Mesenchymal stem cell (in vitro differentiated cells and primary cell): ENCODE data around the gene TMEM151B.
"Not testable (repeated sequence)": the region's sequence is repeated elsewhere in the genome, so short reads cannot be mapped to it uniquely, and the experiment has no call there.

Experiments
- DNase-seq: peaks from one replicate; pipeline ENCODE4 v3.0.0-alpha.2; 2013
- H2AFZ ChIP-seq: one replicate; pipeline ENCODE4 v1.6.1; 2013; ENCODE audit warnings: low read depth, mild to moderate bottlenecking, control low read depth, inconsistent platforms, low read length, moderate library complexity
- H2AK5ac ChIP-seq: 2 replicates; pipeline ENCODE4 v1.6.1; 2013; ENCODE audit warnings: low read length, moderate library complexity, mild to moderate bottlenecking, inconsistent platforms; ENCODE audit not compliant: severe bottlenecking
- H2BK120ac ChIP-seq: one replicate; pipeline ENCODE4 v1.6.1; 2013; ENCODE audit warnings: low read depth, mild to moderate bottlenecking, inconsistent platforms, low read length, moderate library complexity
- H2BK12ac ChIP-seq, 2 experiments: one replicate each; pipeline ENCODE4 v1.6.1; 2013; ENCODE audit warnings: inconsistent platforms in 2 of 2, low read length in 2 of 2, mild to moderate bottlenecking in 2 of 2, moderate library complexity in 2 of 2, control low read depth in 1 of 2
- H2BK15ac ChIP-seq: one replicate; pipeline ENCODE4 v1.6.1; 2013; ENCODE audit warnings: mild to moderate bottlenecking, low read depth, inconsistent platforms; ENCODE audit not compliant: poor library complexity, severe bottlenecking
- H2BK5ac ChIP-seq: 2 replicates; pipeline ENCODE4 v1.6.1; 2013; ENCODE audit warnings: low read depth, mild to moderate bottlenecking, low read length, control low read depth, inconsistent platforms; ENCODE audit not compliant: poor library complexity, severe bottlenecking
- H3K14ac ChIP-seq, 2 experiments: one replicate each; pipeline ENCODE4 v1.6.1; 2013; ENCODE audit warnings: inconsistent platforms in 2 of 2, low read length in 2 of 2, control low read depth in 1 of 2, mild to moderate bottlenecking in 1 of 2, moderate library complexity in 1 of 2
- H3K18ac ChIP-seq, 2 experiments: one replicate each; pipeline ENCODE4 v1.6.1; 2013; ENCODE audit warnings: inconsistent platforms in 2 of 2, low read length in 2 of 2, control low read depth in 1 of 2, low read depth in 1 of 2, mild to moderate bottlenecking in 1 of 2
- H3K23ac ChIP-seq, 2 experiments: one replicate each; pipeline ENCODE4 v1.6.1; 2013; ENCODE audit warnings: inconsistent platforms in 2 of 2, low read length in 2 of 2, mild to moderate bottlenecking in 2 of 2, moderate library complexity in 2 of 2, control low read depth in 1 of 2
- H3K27ac ChIP-seq: 2 replicates; pipeline ENCODE4 v1.5.1; 2013; ENCODE audit warnings: mild to moderate bottlenecking, moderate library complexity, low read length, control low read depth, inconsistent platforms; ENCODE audit not compliant: poor library complexity, severe bottlenecking
- H3K27me3 ChIP-seq, 2 experiments: 2 replicates each; pipeline versions ENCODE4 v1.6.1 to v1.7.0; 2013; ENCODE audit warnings: low read length in 2 of 2, mild to moderate bottlenecking in 2 of 2, moderate library complexity in 2 of 2, control low read depth in 1 of 2, inconsistent platforms in 1 of 2; ENCODE audit not compliant: control insufficient read depth in 1 of 2, insufficient read depth in 1 of 2
- H3K36me3 ChIP-seq, 2 experiments: 2 replicates each; pipeline versions ENCODE4 v1.6.1 to v1.7.0; 2013; ENCODE audit warnings: low read length in 2 of 2, control low read depth in 1 of 2, inconsistent platforms in 1 of 2, low read depth in 1 of 2, mild to moderate bottlenecking in 1 of 2; ENCODE audit not compliant: insufficient read depth in 2 of 2, control insufficient read depth in 1 of 2
- H3K4ac ChIP-seq, 2 experiments: one replicate each; pipeline ENCODE4 v1.6.1; 2013; ENCODE audit warnings: inconsistent platforms in 2 of 2, low read length in 2 of 2, mild to moderate bottlenecking in 2 of 2, moderate library complexity in 2 of 2, control low read depth in 1 of 2, low read depth in 1 of 2
- H3K4me1 ChIP-seq: 2 replicates; pipeline ENCODE4 v1.6.1; 2013; ENCODE audit warnings: low read depth, low read length, control low read depth; ENCODE audit not compliant: control insufficient read depth, insufficient read depth
- H3K4me2 ChIP-seq: 2 replicates; pipeline ENCODE4 v1.6.1; 2013; ENCODE audit warnings: low read length, mild to moderate bottlenecking, inconsistent platforms; ENCODE audit not compliant: poor library complexity, severe bottlenecking
- H3K4me3 ChIP-seq, 2 experiments: 2 replicates each; pipeline versions ENCODE4 v1.5.1 to v1.7.0; 2013; ENCODE audit warnings: low read length in 2 of 2, mild to moderate bottlenecking in 2 of 2, control low read depth in 1 of 2, low read depth in 1 of 2; ENCODE audit not compliant: insufficient read depth in 1 of 2
- H3K79me1 ChIP-seq: replicated peaks from 2 replicates; pipeline ENCODE4 v1.6.1; 2013; ENCODE audit warnings: mild to moderate bottlenecking, control low read depth, low read length, inconsistent platforms; ENCODE audit not compliant: poor library complexity, severe bottlenecking
- H3K9ac ChIP-seq: 2 replicates; pipeline ENCODE4 v1.7.0; 2013; ENCODE audit warnings: mild to moderate bottlenecking, low read length, moderate library complexity
- H3K9me3 ChIP-seq: 2 replicates; pipeline ENCODE4 v1.7.0; 2013; ENCODE audit warnings: mild to moderate bottlenecking, low read length; ENCODE audit not compliant: control insufficient read depth
- H4K8ac ChIP-seq: one replicate; pipeline ENCODE4 v1.6.1; 2013; ENCODE audit warnings: inconsistent platforms, mild to moderate bottlenecking, low read length, moderate library complexity
- H4K91ac ChIP-seq: one replicate; pipeline ENCODE4 v1.6.1; 2013; ENCODE audit warnings: mild to moderate bottlenecking, low read length, inconsistent platforms
- WGBS: methylation state at CpG from one replicate; pipeline ENCODE4 v1.1.7; 2013; ENCODE audit warnings: mixed read lengths; 5-methylcytosine and 5-hydroxymethylcytosine counted together

The TMEM151B gene

GRCh38 chr6:44342489-44342888, 72.2 kb downstream of the TMEM151B start, which contains the start of gene SPATS1:
SPATS1 (plus strand) TSS chr6:44342650; CDS start chr6:44343096, 446 bp downstream.
- Histone ChIP-seq H2BK120ac (no peak within 1 kb of the TSS), H4K91ac (no peak within 1 kb of the TSS), H3K36me3 (no peaks in the 10 kb centered on the region), H3K27ac (no peak within 1 kb of the TSS), H3K18ac (no peak within 1 kb of the TSS), H3K23ac (no peak within 1 kb of the TSS), H2BK12ac (no peak within 1 kb of the TSS), H3K4me1 (peaks cover 5% of the 10 kb centered on the region), H3K4me2 (no peak within 1 kb of the TSS), H2AK5ac (no peak within 1 kb of the TSS), H3K4me3 (peak within 1 kb of the TSS in 1 of 2 experiments; percentile 64), H2BK15ac (no peak within 1 kb of the TSS), H2BK5ac (no peak within 1 kb of the TSS), H2AFZ (peak within 1 kb of the TSS; percentile 44), H3K9me3 (no peaks in the 10 kb centered on the region), H3K27me3 (peaks cover 50% of the 10 kb centered on the region in 2 experiments), H3K4ac (no peak within 1 kb of the TSS), H3K14ac (no peak within 1 kb of the TSS), H4K8ac (no peak within 1 kb of the TSS), H3K9ac (no peak within 1 kb of the TSS), H3K79me1 (no peaks in the 10 kb centered on the region)
- 16% methylated on average over 31 of the region's 31 CpGs for WGBS
- DNase-seq, result no peak

DNA sequence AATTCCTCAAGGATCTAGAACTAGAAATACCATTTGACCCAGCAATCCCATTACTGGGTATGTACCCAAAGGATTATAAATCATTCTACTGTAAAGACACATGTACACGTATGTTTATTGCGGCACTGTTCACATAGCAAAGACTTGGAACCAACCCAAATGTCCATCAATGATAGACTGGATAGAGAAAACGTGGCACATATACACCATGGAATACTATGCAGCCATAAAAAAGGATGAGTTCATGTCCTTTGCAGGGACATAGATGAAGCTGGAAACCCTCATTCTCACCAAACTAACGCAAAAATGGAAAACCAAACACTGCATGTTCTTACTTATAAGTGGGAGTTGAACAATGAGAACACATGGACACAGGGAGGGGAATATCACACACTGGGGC, 76.6 kb downstream of the TMEM151B start:
- not testable (repeated sequence) for H3K27ac ChIP-seq, H3K4me3 ChIP-seq, H3K23ac ChIP-seq, H2AFZ ChIP-seq, H3K4me2 ChIP-seq, H3K4me1 ChIP-seq, H2BK5ac ChIP-seq, DNase-seq, H2BK12ac ChIP-seq, H2BK120ac ChIP-seq, H2AK5ac ChIP-seq, H3K4ac ChIP-seq, H3K9ac ChIP-seq, H3K79me1 ChIP-seq, H4K8ac ChIP-seq, H4K91ac ChIP-seq, H3K36me3 ChIP-seq, H3K9me3 ChIP-seq, H2BK15ac ChIP-seq, H3K18ac ChIP-seq, H3K14ac ChIP-seq
- H3K27me3 ChIP-seq, result peaks cover 39 to 43% of the 10 kb centered on the region in 2 experiments
- WGBS, result 87% methylated on average over 3 of the region's 4 CpGs

- no peak for DNase-seq
- Histone ChIP-seq H2AK5ac (no peak overlapping the region), H2BK15ac (no peak overlapping the region), H3K4ac (no peak overlapping the region), H4K91ac (no peak overlapping the region), H2BK120ac (no peak overlapping the region), H3K14ac (no peak overlapping the region), H2BK12ac (no peak overlapping the region), H3K18ac (no peak overlapping the region), H3K4me3 (no peak overlapping the region), H3K27me3 (peaks cover 10 to 14% of the 10 kb centered on the region in 2 experiments), H3K9ac (no peak overlapping the region), H3K4me2 (no peak overlapping the region), H3K23ac (peak overlapping the region in 1 of 2 experiments; percentile 40), H3K27ac (no peak overlapping the region), H3K79me1 (no peaks in the 10 kb centered on the region), H2AFZ (no peak overlapping the region), H3K4me1 (no peaks in the 10 kb centered on the region), H3K36me3 (no peaks in the 10 kb centered on the region), H3K9me3 (no peaks in the 10 kb centered on the region), H4K8ac (no peak overlapping the region), H2BK5ac (no peak overlapping the region)
- WGBS, result 67% methylated on average over 6 of the region's 6 CpGs
Measured at GRCh38 chr6:44349904-44350649, 79.8 kb downstream of the TMEM151B start.

DNA sequence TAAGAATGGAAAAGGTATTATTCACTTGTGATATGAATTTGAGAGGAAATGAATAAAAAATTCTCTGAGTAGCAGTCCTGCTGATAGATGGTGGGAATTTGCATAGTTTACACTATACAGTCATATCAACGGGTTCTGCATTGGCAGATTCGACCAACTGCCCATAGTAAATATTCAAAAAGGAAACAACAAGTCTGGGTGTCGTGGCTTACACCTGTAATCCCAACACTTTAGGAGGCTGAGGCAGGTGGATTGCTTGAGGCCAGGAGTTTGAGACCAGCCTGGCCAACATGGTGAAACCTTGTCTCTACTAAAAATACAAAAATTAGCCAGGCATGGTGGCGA, 80.4 kb downstream of the TMEM151B start:
- not testable (repeated sequence) for H3K4ac ChIP-seq, H2BK5ac ChIP-seq, H2AFZ ChIP-seq, DNase-seq, H3K4me3 ChIP-seq, H3K36me3 ChIP-seq, H3K27ac ChIP-seq, H2AK5ac ChIP-seq, H3K9ac ChIP-seq, H3K4me2 ChIP-seq, H3K14ac ChIP-seq, H2BK12ac ChIP-seq, H3K79me1 ChIP-seq, H3K4me1 ChIP-seq, H3K9me3 ChIP-seq, H3K23ac ChIP-seq, H3K18ac ChIP-seq, H4K91ac ChIP-seq, H2BK120ac ChIP-seq, H2BK15ac ChIP-seq, H4K8ac ChIP-seq
- 65% methylated on average over 2 of the region's 4 CpGs for WGBS
- H3K27me3 ChIP-seq, result peaks cover 7 to 11% of the 10 kb centered on the region in 2 experiments
